Endothelial cell of umbilical vein (primary cell): ENCODE measurements around the gene PPP1R11. TPM values are rescaled to one million over a fixed set of nuclear protein-coding genes. Genes with fewer than 3 reads are reported as not detected.

Experiments used
- BruUV-seq: library from RNA; stranded (reverse); fragments of 400-500 nt; replicated peaks from 2 replicates; lab custom pipeline; 2021; lab: Mats Ljungman, UMichigan
- CTCF ChIA-PET: fragments of 300-600, 350-600 bp; sonication (Branson Sonifier 250); formaldehyde crosslinking; loops from one replicate; lab custom pipeline; 2021; ENCODE audit warnings: antibody characterized with exemption, inconsistent platforms; lab: Charles Lee
- POLR2A ChIA-PET: fragments of 300-600, 350-600 bp; sonication (Branson Sonifier 250); formaldehyde crosslinking; loops from one replicate; lab custom pipeline; 2021; ENCODE audit warnings: antibody characterized with exemption, inconsistent platforms; lab: Charles Lee
- DNase-seq: peaks from one replicate; pipeline ENCODE4 v3.0.0-alpha.2; 2011; ENCODE audit warnings: low read depth, low spot score
- FAIRE-seq: peaks from 2 replicates; lab custom pipeline; 2011; peaks lifted over from hg19 to GRCh38; lab: Jason Lieb, UNC
- H2AFZ ChIP-seq: 2 replicates; pipeline ENCODE4 v1.6.0; 2012; ENCODE audit warnings: low read depth, low read length, control low read depth, inconsistent platforms
- H3K27ac ChIP-seq: 2 replicates; pipeline ENCODE4 v1.5.1; 2011; ENCODE audit warnings: low read depth, mild to moderate bottlenecking, control low read depth, low read length, moderate library complexity; ENCODE audit not compliant: insufficient read depth
- H3K27me3 ChIP-seq, 2 experiments: 2 replicates each; pipeline versions ENCODE4 v1.6.0 to v1.6.1; 2011; ENCODE audit warnings: low read length in 2 of 2, mixed read lengths in 1 of 2; ENCODE audit not compliant: control insufficient read depth in 2 of 2, insufficient read depth in 2 of 2
- H3K36me3 ChIP-seq, 2 experiments: 2 replicates in 1 of 2; 3 replicates in 1 of 2; pipeline ENCODE4 v1.5.1; 2011; ENCODE audit warnings: low read length in 2 of 2, mild to moderate bottlenecking in 1 of 2, moderate library complexity in 1 of 2; ENCODE audit not compliant: control insufficient read depth in 2 of 2, insufficient read depth in 2 of 2; ENCODE audit errors: extremely low read depth in 1 of 2
- H3K4me1 ChIP-seq: 3 replicates; pipeline ENCODE4 v1.5.1; 2011; ENCODE audit warnings: mild to moderate bottlenecking, low read length; ENCODE audit not compliant: control insufficient read depth, insufficient read depth; ENCODE audit errors: extremely low read depth
- H3K4me2 ChIP-seq: 2 replicates; pipeline ENCODE4 v1.6.1; 2011; ENCODE audit warnings: low read length, control low read depth, mixed read lengths; ENCODE audit not compliant: insufficient read depth
- H3K4me3 ChIP-seq, 3 experiments: fragments of 200-600 bp in 1 of 3; sonication (generic), shearing (Covaris generic) in 1 of 3; replicated peaks in 1 of 3; 2 replicates each; pipeline ENCODE4 v1.5.1; 2011 to 2016; ENCODE audit warnings: control low read depth in 3 of 3, low read length in 3 of 3, mild to moderate bottlenecking in 2 of 3, inconsistent platforms in 1 of 3, low read depth in 1 of 3, moderate library complexity in 1 of 3; ENCODE audit not compliant: insufficient read depth in 1 of 3
- H3K79me2 ChIP-seq: 2 replicates; pipeline ENCODE4 v1.6.0; 2012; ENCODE audit warnings: low read length, inconsistent platforms; ENCODE audit not compliant: control insufficient read depth, insufficient read depth
- H3K9ac ChIP-seq: replicated peaks from 2 replicates; pipeline ENCODE3; 2011; ENCODE audit warnings: low read length, control low read depth; ENCODE audit not compliant: insufficient read depth; ENCODE audit errors: extremely low read depth
- H3K9me1 ChIP-seq: replicated peaks from 3 replicates; pipeline ENCODE4 v1.6.0; 2011; ENCODE audit warnings: mild to moderate bottlenecking, low read length; ENCODE audit not compliant: control insufficient read depth, insufficient read depth; ENCODE audit errors: extremely low read depth
- H3K9me3 ChIP-seq: replicated peaks from 2 replicates; pipeline ENCODE4 v1.5.1; 2012; ENCODE audit warnings: low read length, inconsistent platforms; ENCODE audit not compliant: control insufficient read depth, insufficient read depth
- H4K20me1 ChIP-seq: replicated peaks from 2 replicates; pipeline ENCODE3; 2011; ENCODE audit warnings: mild to moderate bottlenecking, low read length; ENCODE audit not compliant: control insufficient read depth, insufficient read depth; ENCODE audit errors: extremely low read depth
- EZH2 ChIP-seq: IDR thresholded peaks from 2 replicates; pipeline ENCODE4 v1.6.1; 2012; ENCODE audit warnings: borderline replicate concordance, low read depth, mild to moderate bottlenecking, moderate library complexity, low read length, inconsistent platforms; ENCODE audit not compliant: severe bottlenecking
- FOS ChIP-seq: IDR thresholded peaks from 2 replicates; pipeline ENCODE4 v1.6.1; 2011; ENCODE audit warnings: mild to moderate bottlenecking, low read length, moderate library complexity, borderline replicate concordance; ENCODE audit not compliant: insufficient read depth
- GATA2 ChIP-seq: IDR thresholded peaks from 2 replicates; pipeline ENCODE4 v1.7.0; 2011; ENCODE audit warnings: low read depth, mild to moderate bottlenecking, moderate library complexity, mixed read lengths, low read length; ENCODE audit not compliant: insufficient read length, insufficient read depth
- JUN ChIP-seq: IDR thresholded peaks from 2 replicates; pipeline ENCODE4 v1.6.1; 2011; ENCODE audit warnings: borderline replicate concordance, low read depth; ENCODE audit not compliant: insufficient read length, insufficient read depth
- MYC ChIP-seq: IDR thresholded peaks from one replicate; pipeline ENCODE4 v1.6.1; 2011; ENCODE audit warnings: mild to moderate bottlenecking, low read depth, low read length
- POLR2A ChIP-seq: IDR thresholded peaks from 2 replicates; pipeline ENCODE4 v1.6.1; 2012; ENCODE audit warnings: low read depth, mild to moderate bottlenecking, control low read depth, low read length
- POLR2AphosphoS5 ChIP-seq: IDR thresholded peaks from 2 replicates; pipeline ENCODE4 v1.6.1; 2012; ENCODE audit warnings: low read depth, mild to moderate bottlenecking, control low read depth, low read length, moderate library complexity; ENCODE audit not compliant: insufficient read depth
- dilution Hi-C: fragments of 300-500 bp; cut with MboI; formaldehyde crosslinking; loops from one replicate; pipeline ENCODE4 v1.15.0; 2019; ENCODE audit warnings: low sequenced_read_pairs; ENCODE audit not compliant: extremely low pct_ligation_motif_present
- intact Hi-C: fragments of 100-400 bp; cut with micrococcal nuclease; formaldehyde crosslinking; loops from one replicate; pipeline ENCODE4 v1.10.0; 2022
- polyA plus RNA-seq, 4 experiments: library from polyadenylated mRNA; depleted of rRNA in 3 of 4; stranded (reverse) in 3 of 4; unstranded in 1 of 4; fragments of >200 nt; gene quantifications; 2 replicates each; pipeline versions ENCODE4 v1.2.1 to v1.2.3, GENCODE V29; 2011 to 2012; ENCODE audit warnings: missing spikeins in 1 of 4
- total RNA-seq: library from RNA; stranded (reverse); gene quantifications from 2 replicates; pipeline ENCODE4 v1.2.3, GENCODE V29; 2021
- TF ChIP-seq, protein P1 (sequence below), 2 donors: IDR thresholded peaks; 1 replicate in 1 of 2; 2 replicates in 1 of 2; pipeline ENCODE4 v1.5.1; 2011; ENCODE audit warnings: low read length in 2 of 2, mild to moderate bottlenecking in 2 of 2, moderate library complexity in 2 of 2, control low read depth in 1 of 2, inconsistent platforms in 1 of 2, low read depth in 1 of 2; ENCODE audit not compliant: insufficient read depth in 1 of 2; ENCODE audit errors: extremely low read depth in 1 of 2
- TF ChIP-seq, protein P2 (sequence below): IDR thresholded peaks from 2 replicates; pipeline ENCODE4 v1.6.1; 2011; ENCODE audit not compliant: insufficient read depth, insufficient read length

Gene PPP1R11
- total and polyA plus RNA-seq, 2 donors (not counting 3 experiments of a cell fraction or from before 2014, with no cell fraction given) = 32.4 to 44.1 TPM

DNA sequence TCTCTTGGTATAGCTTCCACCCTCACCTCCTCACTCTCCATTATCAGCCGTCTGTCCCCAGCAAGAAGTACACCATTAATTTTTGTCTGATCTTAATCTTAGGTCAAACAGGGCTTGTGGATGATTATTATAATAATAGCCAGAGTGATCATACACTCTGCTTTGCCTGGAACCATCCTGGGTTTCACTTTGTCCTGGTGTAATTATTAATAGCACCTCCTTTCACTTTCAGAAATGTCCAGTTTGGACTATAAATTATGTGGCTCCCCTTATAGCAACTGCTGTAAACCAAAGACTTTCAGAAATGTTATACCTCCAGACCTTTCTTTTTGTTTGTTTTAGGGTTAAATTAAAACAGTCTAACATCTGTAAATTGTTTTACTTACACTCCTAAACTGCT lies 46.8 kb downstream of the PPP1R11 start:
- dilution Hi-C loops (no loop called here), intact Hi-C loops (no loop called here)
- Histone ChIP-seq H3K4me3 (no peak overlapping the region), H4K20me1 (no peaks in the 10 kb centered on the region), H3K9ac (no peak overlapping the region), H3K79me2 (no peaks in the 10 kb centered on the region), H3K9me3 (no peaks in the 10 kb centered on the region), H2AFZ (no peak overlapping the region), H3K4me2 (no peak overlapping the region), H3K27ac (no peak overlapping the region), H3K36me3 (no peaks in the 10 kb centered on the region), H3K27me3 (peaks cover 33 to 49% of the 10 kb centered on the region in 2 experiments), H3K4me1 (no peaks in the 10 kb centered on the region), H3K9me1 (no peaks in the 10 kb centered on the region)
- no peak for FAIRE-seq
- BruUV-seq = no TSS peak
- POLR2A ChIA-PET = no interaction called here
- CTCF ChIA-PET = interaction anchor here (1.4 kb wide), 1 partner anchor 17 kb away, joined by 4 read pairs; no protein-coding TSS in a partner anchor
- DNase-seq = no peak
- no peak for TF ChIP-seq POLR2AphosphoS5
- no peak for TF ChIP-seq POLR2A
- TF ChIP-seq, protein P1, sequence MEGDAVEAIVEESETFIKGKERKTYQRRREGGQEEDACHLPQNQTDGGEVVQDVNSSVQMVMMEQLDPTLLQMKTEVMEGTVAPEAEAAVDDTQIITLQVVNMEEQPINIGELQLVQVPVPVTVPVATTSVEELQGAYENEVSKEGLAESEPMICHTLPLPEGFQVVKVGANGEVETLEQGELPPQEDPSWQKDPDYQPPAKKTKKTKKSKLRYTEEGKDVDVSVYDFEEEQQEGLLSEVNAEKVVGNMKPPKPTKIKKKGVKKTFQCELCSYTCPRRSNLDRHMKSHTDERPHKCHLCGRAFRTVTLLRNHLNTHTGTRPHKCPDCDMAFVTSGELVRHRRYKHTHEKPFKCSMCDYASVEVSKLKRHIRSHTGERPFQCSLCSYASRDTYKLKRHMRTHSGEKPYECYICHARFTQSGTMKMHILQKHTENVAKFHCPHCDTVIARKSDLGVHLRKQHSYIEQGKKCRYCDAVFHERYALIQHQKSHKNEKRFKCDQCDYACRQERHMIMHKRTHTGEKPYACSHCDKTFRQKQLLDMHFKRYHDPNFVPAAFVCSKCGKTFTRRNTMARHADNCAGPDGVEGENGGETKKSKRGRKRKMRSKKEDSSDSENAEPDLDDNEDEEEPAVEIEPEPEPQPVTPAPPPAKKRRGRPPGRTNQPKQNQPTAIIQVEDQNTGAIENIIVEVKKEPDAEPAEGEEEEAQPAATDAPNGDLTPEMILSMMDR (IDR thresholded peaks at IDR 0.05; ENCODE audit: extremely low read depth in 1 of 2, insufficient read depth in 1 of 2, low read depth in 1 of 2, low read length in 2 of 2) = no peak
- TF ChIP-seq, protein P2, sequence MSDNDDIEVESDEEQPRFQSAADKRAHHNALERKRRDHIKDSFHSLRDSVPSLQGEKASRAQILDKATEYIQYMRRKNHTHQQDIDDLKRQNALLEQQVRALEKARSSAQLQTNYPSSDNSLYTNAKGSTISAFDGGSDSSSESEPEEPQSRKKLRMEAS = no peak
- TF ChIP-seq EZH2 = no peak
- TF ChIP-seq JUN = no peak
- no peak for TF ChIP-seq MYC
- no peak for TF ChIP-seq FOS
- no peak for TF ChIP-seq GATA2
